T1000 (cell line): ENCODE measurements around the gene NUB1.

Experiments
- DNase-seq: peaks from one replicate; lab custom pipeline; 2025; ENCODE audit warnings: mixed read lengths; lab: John Stamatoyannopoulos, UW

Gene NUB1

DNA sequence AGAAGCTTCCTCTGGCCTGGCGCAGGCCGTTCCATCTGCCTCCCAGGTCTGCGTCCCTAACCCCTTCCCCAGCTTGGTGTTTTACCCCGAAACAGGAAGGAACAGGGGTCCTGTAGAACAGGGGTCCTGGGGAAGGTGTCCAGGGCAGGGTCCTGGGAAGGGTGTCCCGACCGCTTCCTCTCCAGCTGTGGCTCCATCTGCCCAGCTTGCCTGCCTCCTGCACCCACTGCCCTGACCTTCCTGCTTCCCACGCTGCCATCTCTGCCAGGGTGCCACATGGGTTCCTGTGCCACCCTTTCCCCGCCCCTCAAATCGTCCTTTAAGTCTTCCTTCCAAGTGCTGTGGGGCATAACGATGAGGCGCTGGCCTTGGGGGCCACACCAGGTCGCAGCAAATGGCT is 35.8 kb downstream of the NUB1 start:
- no peak for DNase-seq

- no peak for DNase-seq
Measured at GRCh38 chr7:151378011-151378410, 36.4 kb downstream of the NUB1 start.

- no peak for DNase-seq
Measured at GRCh38 chr7:151378496-151379192, 37.0 kb downstream of the NUB1 start.

- DNase-seq, result no peak
Measured at GRCh38 chr7:151379193-151379520, 37.5 kb downstream of the NUB1 start.

GRCh38 chr7:151379534-151380198 is 38.1 kb downstream of the NUB1 start:
- no peak for DNase-seq

DNA sequence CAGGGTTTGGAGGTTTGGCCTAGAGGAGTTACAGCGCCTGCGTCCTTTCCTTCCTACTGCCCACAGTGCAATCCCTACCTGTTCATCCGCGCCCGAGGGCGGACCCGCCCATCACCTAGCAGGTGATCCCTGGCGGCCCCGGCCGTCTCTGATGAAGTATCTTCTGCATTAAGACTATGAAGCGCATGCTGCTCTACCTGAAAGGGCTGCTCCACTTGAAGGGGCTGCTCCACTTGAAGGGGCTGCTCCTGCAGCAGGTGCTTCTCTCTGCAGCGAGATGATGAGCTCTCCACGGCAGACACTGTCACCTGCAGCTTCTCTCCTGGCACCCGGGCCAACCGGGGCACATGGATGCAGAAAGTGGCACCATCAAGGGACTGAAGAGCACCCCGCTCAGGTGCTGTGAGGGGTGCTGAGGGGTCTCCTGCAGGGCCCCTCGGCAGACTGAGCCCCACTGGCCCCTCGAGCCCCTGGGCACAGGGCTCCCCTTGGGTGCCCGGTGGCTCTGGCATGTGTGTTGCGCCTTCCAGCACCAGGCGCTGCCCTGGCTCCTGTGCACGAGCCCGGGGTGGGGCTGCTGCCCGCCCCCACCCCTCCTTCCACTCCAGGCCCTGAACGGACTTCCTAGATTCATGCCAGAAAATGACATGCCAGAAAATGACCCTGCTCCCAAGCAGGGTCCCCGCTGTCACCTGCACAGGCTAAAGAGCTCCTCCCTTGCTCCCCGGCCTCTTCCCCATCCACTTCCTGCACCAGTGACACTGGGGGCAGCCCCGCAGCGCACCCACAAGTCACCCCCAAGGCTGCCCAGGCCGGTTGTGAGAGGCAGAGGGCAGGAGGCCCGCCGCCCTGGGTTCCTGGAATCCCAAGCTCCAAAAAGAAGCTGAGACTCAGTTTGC is 38.8 kb downstream of the NUB1 start:
- no peak for DNase-seq

GRCh38 chr7:151381098-151381347 is 39.4 kb downstream of the NUB1 start:
- DNase-seq, result no peak

DNA sequence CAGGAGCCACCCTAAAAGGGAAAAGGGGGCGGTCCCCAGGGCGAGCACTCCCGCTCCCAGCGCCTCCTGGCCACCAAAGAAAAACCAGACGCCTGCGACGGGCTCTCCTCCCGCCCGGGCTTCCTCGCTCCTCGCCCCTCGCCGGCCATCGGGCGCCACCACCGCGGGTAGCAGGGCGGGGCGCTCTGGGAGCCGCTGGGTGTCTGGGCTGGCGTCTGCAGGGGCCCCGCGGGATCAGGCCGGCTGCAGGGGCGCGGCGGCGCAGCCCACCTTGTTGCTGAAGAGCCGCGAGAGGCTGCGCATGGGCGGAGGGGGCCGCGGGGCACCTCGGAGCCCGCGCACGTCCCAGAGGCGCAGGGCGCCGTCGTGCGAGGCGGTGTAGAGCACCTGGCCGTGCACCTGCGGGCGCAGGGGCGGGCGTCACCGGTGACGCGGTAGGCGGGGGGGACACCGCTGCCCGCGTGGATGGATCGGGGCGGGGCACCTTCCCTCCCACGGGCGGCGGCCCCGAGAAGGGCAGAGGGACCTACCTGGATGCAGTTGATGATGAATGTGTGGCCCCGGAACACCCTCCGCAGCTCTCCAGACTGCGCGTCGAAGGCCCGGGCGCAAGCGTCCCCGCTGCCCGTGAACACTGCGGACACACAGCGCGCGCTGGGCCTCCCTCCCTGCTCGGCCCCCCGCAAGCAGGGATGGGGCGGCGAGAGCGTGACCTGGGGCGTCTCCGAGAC is 39.9 kb downstream of the NUB1 start:
- DNase-seq, result no peak

- DNase-seq, result no peak
Measured at GRCh38 chr7:151382079-151382885, 40.7 kb downstream of the NUB1 start.

GRCh38 chr7:151383638-151384351 is 42.2 kb downstream of the NUB1 start:
- DNase-seq, result no peak

GRCh38 chr7:151384352-151384697 is 42.7 kb downstream of the NUB1 start:
- no peak for DNase-seq

GRCh38 chr7:151384776-151385625 is 43.4 kb downstream of the NUB1 start:
- no peak for DNase-seq

DNA sequence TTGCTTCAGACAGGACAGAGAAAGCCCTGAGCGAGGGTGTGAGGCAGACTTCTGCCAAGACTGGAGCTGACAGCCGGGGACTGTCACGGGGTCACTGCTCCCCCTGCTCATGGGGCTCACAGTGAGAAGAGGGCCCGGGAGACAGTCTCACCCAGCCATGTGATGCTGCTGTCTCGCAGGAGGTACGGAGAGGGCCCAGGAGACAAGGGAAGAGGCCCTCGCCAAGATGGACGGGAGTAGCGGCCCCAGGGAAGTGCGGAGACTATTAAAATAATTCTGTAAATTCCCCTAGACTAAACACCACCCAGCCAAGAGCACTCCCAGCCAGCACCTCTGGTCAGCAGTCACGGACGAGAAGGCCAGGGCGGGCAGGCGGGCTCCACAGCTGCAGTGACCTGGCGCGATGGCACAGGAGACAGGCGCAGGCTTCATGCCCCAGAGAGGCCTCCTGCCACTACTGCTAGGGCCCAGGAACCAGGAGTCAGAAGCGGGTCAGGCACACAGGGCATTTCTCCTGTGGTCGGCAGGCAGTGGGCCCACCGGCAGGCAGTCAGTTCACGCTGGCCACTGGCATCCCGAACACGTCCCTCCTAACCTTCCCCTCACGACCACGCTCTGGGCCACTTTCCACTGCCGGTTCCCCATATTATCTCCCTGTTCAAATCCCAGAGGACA is 44.2 kb downstream of the NUB1 start:
- no peak for DNase-seq

- no peak for DNase-seq
Measured at GRCh38 chr7:151386301-151387160, 44.9 kb downstream of the NUB1 start.

DNA sequence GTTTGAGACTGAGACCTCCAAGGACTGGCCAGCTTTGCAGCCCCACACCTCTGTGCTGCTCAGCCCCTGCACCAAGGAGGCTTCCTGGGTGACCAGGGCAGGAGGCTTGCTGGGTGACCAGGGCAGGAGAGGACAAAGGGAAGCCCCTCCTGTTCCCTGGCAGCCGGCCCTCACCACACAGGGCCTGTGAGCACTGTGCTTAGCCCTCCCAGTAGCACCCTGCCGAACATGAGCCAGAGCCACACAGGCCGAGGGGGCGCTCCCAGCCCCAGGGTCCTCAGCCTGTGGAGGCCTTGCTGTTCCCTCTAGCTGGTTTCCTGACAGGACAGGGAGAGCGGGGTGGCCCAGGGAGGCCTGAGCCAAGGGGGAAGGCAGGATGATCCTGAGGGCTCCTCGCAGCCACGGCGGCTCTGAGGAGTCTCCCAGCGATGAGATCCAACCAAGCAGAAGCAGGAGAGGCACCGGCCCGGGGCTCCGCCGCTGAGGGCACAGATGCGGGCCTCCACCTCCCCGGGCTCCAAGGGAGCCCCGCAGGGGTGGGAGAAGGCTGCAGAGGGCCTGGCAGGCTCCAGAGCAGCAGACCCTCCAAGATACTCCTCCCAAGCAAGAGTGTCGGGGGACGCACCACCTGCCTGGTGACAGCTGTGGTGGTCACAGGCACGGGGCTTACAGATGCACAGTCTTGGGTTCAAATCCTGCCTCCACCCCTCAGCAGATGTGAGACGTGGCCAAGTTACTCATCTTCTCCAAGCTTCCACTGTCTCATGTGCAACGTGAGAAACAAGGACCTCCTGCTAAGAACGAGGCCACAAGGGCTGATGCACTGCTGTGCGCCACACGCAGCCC is 45.8 kb downstream of the NUB1 start:
- DNase-seq, result no peak

GRCh38 chr7:151388007-151388297 is 46.3 kb downstream of the NUB1 start:
- DNase-seq, result no peak

- no peak for DNase-seq
Measured at GRCh38 chr7:151388430-151388829, 46.8 kb downstream of the NUB1 start.
